ENCODE data around the gene CD3D. TPM values are rescaled to one million over a fixed set of nuclear protein-coding genes. Genes with fewer than 3 reads are reported as not detected.

CD3D gene
- total RNA-seq, 1 donor from 2014 or later, result not detected

GRCh38 chr11:118366287-118366686 lies 23.8 kb upstream of the CD3D start:
- DNase-seq (ENCODE audit: extremely low spot score, unreplicated experiment), result no peak
- Mint-ChIP-seq H3K27ac (ENCODE audit: unreplicated experiment) (no peak overlapping the region), H3K36me3 (ENCODE audit: unreplicated experiment) (peaks cover 43% of the 10 kb centered on the region), H3K9me3 (ENCODE audit: unreplicated experiment) (no peaks in the 10 kb centered on the region), H3K4me3 (ENCODE audit: unreplicated experiment) (no peak overlapping the region), H3K4me1 (ENCODE audit: unreplicated experiment) (peaks cover 9% of the 10 kb centered on the region), H3K27me3 (ENCODE audit: unreplicated experiment) (no peaks in the 10 kb centered on the region)
- TF ChIP-seq CTCF (IDR thresholded peaks at IDR 0.05), result no peak

GRCh38 chr11:118364956-118365615 lies 22.6 kb upstream of the CD3D start:
- TF ChIP-seq CTCF (IDR thresholded peaks at IDR 0.05), result no peak
- H3K4me3 Mint-ChIP-seq (ENCODE audit: unreplicated experiment), result no peak overlapping the region
- H3K4me1 Mint-ChIP-seq (ENCODE audit: unreplicated experiment), result peaks cover 17% of the 10 kb centered on the region
- H3K36me3 Mint-ChIP-seq (ENCODE audit: unreplicated experiment), result peaks cover 35% of the 10 kb centered on the region
- no peaks in the 10 kb centered on the region for H3K27me3 Mint-ChIP-seq (ENCODE audit: unreplicated experiment)
- no peak for DNase-seq (ENCODE audit: extremely low spot score, unreplicated experiment)
- no peaks in the 10 kb centered on the region for H3K9me3 Mint-ChIP-seq (ENCODE audit: unreplicated experiment)
- H3K27ac Mint-ChIP-seq (ENCODE audit: unreplicated experiment), result no peak overlapping the region

GRCh38 chr11:118359295-118359958 lies 16.9 kb upstream of the CD3D start, which contains the start of gene UBE4A:
UBE4A (plus strand) TSS chr11:118359600; CDS start chr11:118365081, 5,481 bp downstream.
- H3K27ac Mint-ChIP-seq (ENCODE audit: unreplicated experiment), result peak within 1 kb of the TSS; percentile 97
- TF ChIP-seq CTCF (IDR thresholded peaks at IDR 0.05), result no peak
- H3K36me3 Mint-ChIP-seq (ENCODE audit: unreplicated experiment), result no peaks in the 10 kb centered on the region
- H3K27me3 Mint-ChIP-seq (ENCODE audit: unreplicated experiment), result peaks cover 10% of the 10 kb centered on the region
- H3K4me1 Mint-ChIP-seq (ENCODE audit: unreplicated experiment), result peaks cover 32% of the 10 kb centered on the region
- H3K4me3 Mint-ChIP-seq (ENCODE audit: unreplicated experiment), result peak within 1 kb of the TSS; percentile 99
- peak; percentile 97 for DNase-seq (ENCODE audit: extremely low spot score, unreplicated experiment)
- peaks cover 7% of the 10 kb centered on the region for H3K9me3 Mint-ChIP-seq (ENCODE audit: unreplicated experiment)

- peaks cover 10% of the 10 kb centered on the region for H3K27me3 Mint-ChIP-seq (ENCODE audit: unreplicated experiment)
- H3K4me3 Mint-ChIP-seq (ENCODE audit: unreplicated experiment), result no peak overlapping the region
- no peak for DNase-seq (ENCODE audit: extremely low spot score, unreplicated experiment)
- H3K27ac Mint-ChIP-seq (ENCODE audit: unreplicated experiment), result no peak overlapping the region
- no peaks in the 10 kb centered on the region for H3K36me3 Mint-ChIP-seq (ENCODE audit: unreplicated experiment)
- peaks cover 32% of the 10 kb centered on the region for H3K4me1 Mint-ChIP-seq (ENCODE audit: unreplicated experiment)
- H3K9me3 Mint-ChIP-seq (ENCODE audit: unreplicated experiment), result peaks cover 7% of the 10 kb centered on the region
- TF ChIP-seq CTCF (IDR thresholded peaks at IDR 0.05), result no peak
Observed at GRCh38 chr11:118358071-118358470, 15.6 kb upstream of the CD3D start.

GRCh38 chr11:118353084-118353710 lies 10.7 kb upstream of the CD3D start:
- Mint-ChIP-seq H3K4me1 (ENCODE audit: unreplicated experiment) (peaks cover 1% of the 10 kb centered on the region), H3K27ac (ENCODE audit: unreplicated experiment) (no peak overlapping the region), H3K27me3 (ENCODE audit: unreplicated experiment) (peaks cover 34% of the 10 kb centered on the region), H3K36me3 (ENCODE audit: unreplicated experiment) (no peaks in the 10 kb centered on the region), H3K4me3 (ENCODE audit: unreplicated experiment) (no peak overlapping the region), H3K9me3 (ENCODE audit: unreplicated experiment) (no peaks in the 10 kb centered on the region)
- no peak for DNase-seq (ENCODE audit: extremely low spot score, unreplicated experiment)
- peak; percentile 66 for TF ChIP-seq CTCF (IDR thresholded peaks at IDR 0.05)
